ENCODE measurements around the gene ANKRD36.
"Not testable (repeated sequence)": the region's sequence is repeated elsewhere in the genome, so short reads cannot be mapped to it uniquely, and the experiment has no call there.

ANKRD36 gene

DNA sequence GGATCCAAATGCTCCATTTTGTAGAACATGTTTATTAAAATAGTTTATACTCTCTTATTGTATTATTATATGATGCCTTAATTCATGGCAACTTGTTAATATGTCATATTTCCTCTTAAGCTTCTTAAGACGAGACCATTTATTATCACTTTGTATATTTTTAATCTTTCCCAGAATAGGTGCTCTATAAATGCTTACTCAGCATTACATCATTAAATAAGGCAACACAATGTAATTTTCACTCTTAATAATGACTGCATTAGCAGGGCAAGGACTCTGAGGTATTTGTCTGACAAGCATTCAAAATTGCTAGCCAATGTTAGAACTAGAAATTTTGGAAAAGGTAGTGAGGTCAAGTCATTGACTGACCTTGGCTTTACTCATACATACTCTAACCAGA lies 180.7 kb downstream of the ANKRD36 start:
- not testable (repeated sequence) for DNase-seq (ENCODE audit: low read depth in 2 of 2)

Measured in stimulated activated CD4-positive, alpha-beta T cell treated with anti-CD3 and anti-CD28 coated beads, Interleukin-1b, Interleukin-23, amount 100 ng/mL, for 4 hours (primary cell).